ENCODE measurements around the gene PPIG.
"Not testable (repeated sequence)": the region's sequence is repeated elsewhere in the genome, so short reads cannot be mapped to it uniquely, and the experiment has no call there.

The PPIG gene

DNA sequence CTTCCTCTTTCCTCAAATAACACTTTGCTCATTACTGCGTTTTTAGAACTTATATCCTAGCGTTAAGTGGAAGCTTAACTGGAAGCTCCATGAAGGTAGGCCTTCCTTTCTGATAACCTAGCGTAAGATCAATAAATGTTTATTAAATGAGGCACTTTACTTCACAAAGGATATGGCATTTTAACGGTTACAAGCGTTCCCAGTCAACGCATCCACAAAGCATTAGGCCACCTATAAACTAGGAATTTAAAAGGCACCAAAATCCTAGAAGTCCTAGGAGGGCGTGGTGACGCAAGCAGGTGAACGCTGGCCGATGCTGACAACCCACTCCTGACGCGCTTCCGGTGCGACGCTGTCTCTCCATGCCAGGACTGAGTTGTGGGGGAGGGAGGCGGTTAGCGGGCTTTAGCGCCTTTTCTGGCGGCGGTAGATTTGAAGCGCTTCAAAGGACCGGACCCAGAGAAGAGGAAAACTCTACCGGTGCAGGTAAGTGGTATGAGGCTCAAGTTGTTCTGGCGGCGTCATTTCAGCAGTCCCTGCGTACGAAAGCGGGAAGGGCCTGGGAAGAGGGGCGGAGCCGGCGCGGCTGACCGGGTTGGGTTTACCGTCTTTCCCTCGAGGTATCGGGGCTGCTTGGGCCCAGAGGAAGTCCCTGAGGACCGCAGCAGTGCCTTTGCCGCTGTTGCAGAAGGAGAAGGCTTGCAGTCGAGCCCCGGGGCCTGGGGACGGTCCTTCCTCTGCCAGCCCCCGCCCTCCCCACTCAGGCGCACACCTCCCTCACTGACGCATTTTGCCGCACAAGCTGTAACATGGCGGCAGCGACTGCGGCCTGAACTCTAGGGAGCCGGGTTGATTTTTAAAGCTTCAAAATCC lies at the start of gene PPIG:
Gene PPIG (plus strand): TSS at position 347 of the 873 bp plus-strand sequence. CDS start 19,691 bp downstream, outside the sequence.
- DNase-seq, result peak; percentile 91

DNA sequence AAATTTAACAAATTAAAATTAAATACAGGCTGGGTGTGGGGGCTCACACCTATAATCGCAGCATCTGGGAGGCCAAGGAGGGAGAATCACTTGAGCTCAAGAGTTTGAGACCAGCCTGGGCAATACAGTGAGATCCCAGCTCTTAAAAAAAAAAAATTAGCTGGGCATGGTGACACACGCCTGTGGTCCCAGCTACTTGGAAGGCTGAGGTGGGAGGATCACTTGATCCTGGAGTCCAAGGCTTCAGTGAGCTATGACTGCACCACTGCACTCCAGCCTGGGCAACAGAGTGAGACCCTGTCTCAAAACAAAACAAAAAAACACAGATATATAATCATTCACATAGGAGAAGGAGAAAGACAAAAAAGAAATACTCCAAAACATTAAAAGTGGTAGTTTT lies 44.7 kb upstream of the PPIG start:
- not testable (repeated sequence) for DNase-seq

DNA sequence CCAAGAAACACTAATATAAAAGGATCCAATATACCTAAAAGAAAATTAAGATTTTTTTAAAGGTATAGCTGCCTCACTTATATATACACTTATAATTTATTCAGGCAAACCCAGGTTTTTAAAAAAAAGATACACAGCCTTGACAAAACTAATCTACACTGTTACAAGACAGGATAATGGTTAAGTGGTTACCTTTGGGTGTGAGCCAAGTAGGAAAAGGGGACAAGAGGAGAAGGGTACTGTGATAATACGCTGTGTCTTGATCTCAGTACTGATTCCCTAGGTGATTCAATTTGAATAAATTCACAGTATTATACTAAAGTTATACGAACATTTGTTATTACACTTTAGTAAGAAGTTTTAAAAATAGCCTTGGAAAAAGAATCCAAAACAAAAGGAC lies 44.0 kb upstream of the PPIG start:
- no peak for DNase-seq

DNA sequence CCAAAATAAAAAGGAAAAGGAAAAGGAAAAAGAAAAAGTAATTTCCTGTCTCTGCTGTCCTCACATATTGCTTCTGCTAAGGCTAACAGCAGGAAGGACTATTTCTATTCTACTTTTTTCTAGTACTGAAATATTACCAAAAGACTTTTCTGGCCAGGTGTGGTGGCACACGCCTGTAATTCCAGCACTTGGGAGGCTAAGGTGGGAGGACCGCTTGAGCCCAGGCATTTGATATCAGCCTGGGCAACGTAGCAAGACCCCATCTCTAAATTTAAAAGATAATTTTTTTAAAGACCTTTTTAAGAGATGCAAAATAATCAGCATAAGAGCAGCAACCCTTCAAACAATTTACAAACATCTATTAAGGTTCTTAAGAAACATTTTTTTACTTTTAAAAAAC lies 41.7 kb upstream of the PPIG start:
- no peak for DNase-seq

DNA sequence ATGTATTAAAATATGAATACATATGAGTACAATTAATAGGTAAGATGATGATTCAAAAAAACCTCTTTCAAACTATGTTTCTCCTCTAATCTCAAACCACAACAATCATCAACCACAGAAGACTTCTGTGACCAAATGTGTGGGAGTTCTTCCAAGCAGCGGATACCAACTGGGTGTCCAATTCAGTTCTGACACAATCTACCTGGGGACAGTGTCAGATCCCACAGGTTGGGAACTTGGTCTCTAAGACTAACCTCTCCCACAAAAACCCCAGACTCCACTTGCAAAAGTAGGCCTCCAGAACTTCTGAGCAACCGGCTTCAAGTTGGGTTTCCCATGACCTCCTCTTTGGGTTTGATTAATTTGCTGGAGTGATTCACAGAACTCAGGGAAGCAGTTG lies 37.4 kb upstream of the PPIG start:
- no peak for DNase-seq

DNA sequence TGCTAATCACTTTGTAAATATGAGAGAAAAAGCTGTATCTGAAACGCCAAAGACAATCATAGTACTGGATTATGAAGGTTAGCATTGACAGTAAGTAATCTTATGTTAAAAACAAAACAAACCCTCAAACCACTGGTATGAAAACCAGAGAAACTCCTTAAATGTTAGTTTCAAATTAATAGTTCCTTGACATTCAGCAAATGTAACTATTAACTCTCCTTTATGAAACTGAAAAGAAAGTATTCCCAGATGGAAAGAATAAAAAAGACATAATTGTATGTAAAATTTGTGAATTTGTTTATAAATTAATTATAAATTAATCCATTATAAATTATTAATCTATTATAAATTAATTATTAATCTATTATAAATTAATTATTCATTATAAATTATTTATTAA lies 22.8 kb upstream of the PPIG start:
- DNase-seq, result peak; percentile 1

DNA sequence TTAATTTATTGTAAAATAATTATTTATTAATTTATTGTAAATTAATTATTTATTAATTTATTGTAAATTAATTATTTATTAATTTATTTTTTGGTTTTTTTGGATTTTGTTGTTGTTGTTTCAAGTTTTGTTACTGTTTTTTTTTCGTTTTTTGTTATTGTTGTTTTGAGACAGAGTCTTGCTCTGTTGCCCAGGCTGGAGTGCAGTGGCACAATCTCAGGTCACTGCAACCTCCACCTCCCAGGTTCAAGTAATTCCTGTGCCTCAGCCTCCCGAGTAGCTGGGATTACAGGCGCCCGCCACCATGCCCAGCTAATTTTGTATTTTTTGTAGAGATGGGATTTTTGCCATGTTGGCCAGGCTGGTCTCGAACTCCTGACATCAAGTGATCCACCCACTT lies 22.1 kb upstream of the PPIG start:
- not testable (repeated sequence) for DNase-seq

DNA sequence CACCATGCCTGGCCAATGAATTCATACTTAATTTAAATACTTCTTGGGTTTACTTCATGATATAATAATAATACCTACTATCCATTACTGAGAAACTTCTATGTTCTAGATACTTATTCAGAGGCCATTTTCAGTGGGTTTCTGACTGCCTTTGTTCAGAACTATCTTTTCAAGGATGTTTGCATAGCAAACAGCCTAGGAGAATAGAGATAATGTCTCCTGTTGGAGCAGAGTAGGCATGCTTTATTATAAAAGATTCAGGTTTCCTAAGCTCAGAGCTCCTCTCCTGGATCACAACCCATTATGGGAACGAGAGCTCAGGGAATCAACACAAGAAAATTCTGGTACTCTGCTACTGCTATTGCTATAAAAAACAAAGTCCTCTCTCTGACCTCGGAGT lies 21.6 kb upstream of the PPIG start:
- peak; percentile 20 for DNase-seq

DNA sequence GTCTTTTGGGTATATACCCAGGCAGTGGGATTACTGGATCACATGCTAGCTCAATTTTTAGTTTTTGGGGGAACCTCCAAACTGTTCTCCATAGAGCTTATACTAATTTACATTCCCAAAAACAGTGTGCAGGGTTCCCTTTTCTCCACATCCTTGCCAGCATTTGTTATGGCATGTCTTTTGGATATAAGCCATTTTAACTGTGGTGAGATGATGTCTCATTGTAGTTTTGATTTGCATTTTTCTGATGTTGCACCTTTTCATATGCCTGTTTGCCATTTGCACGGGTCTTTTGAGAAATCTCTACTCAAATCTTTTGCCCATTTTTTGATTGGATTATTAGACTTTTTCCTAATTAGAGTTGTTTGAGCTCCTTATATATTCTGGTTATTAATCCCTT lies 18.5 kb upstream of the PPIG start:
- DNase-seq, result no peak

DNA sequence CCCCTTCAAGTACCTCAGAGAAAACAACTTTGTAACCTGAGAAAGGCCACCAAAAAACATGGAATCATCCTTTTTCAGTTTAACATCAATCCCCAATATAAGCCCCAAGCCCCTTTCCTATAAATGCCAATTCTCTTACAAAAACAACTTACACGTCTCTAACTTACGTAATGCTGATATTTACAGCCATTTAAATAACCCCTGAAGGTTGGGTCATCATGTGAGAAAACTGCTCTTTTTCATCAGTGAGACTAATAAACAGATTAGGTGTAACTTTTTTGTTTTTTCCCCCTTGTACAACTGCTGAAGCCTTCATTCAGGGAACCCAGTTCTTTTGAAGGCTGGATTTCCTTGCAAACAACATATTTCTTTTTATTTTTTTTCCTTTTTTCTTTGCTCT lies 14.2 kb upstream of the PPIG start:
- DNase-seq, result no peak

DNA sequence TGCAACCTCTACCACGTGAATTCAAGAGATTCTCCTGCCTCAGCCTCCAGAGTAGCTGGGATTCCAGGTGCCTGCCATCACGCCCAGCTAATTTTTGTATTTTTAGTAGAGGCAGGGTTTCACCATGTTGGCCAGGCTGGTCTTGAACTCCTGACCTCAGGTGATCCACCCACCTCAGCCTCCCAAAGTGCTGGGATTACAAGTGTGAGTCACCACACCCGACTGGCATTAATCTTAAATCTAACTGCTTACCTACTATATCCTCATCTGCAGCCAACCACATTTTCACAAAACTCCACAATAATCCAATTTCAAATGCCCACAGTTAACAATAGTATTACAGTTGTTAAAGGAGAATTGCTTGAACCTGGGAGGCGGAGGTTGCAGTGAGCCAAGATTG lies 13.4 kb upstream of the PPIG start:
- DNase-seq, result not testable (repeated sequence)

DNA sequence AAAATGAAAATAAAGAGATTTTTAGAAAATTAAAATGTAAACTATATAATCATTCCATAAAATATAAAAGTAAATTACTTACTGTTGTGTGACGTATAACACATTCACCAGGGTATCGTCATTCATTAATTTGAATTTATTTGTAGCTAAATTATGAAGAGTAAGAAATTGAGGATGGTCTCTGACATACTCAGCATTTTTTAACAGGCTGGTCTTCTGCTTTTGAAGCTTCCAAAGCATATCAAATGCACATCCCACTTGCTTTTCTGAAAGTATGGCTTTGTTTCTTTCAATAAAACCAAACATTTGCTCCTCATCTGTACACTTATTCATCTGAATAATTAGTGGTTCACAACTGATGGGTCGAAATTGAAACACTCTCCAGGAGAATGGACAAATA lies 12.6 kb upstream of the PPIG start:
- DNase-seq, result peak; percentile 17

DNA sequence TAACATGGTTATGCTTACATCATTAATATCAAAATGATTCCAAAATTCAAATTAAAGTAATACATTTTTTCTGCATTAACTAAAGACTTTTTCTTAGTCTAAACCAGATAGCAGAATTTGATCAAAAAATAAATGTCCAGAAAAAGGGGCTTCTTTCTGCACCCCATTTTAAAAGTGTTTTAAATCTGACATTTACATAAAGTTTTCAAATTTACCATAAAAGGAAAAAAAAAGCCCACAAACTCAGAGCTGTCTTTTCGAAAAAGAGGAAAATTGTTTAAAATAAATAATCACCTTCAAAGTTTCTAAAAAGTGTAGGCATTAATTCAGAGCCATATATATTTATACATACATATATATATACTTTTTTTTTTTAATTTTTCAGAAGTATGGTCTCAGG lies 12.0 kb upstream of the PPIG start:
- no peak for DNase-seq

DNA sequence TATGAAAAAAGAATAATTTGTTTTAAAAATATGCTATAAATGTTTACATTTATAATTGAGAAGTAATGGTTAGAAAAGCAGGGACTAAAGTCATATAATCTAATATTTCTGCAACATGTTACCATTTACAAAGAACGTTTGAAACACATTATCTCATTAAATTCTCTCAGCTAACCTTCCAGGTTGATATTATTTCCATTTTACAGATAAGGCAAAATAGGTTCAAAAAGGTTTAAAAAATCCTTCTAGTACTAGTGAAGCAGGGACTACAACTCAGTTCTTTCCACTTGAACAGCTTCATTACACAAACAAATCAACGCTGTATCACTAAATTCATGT lies 11.4 kb upstream of the PPIG start:
- no peak for DNase-seq

DNA sequence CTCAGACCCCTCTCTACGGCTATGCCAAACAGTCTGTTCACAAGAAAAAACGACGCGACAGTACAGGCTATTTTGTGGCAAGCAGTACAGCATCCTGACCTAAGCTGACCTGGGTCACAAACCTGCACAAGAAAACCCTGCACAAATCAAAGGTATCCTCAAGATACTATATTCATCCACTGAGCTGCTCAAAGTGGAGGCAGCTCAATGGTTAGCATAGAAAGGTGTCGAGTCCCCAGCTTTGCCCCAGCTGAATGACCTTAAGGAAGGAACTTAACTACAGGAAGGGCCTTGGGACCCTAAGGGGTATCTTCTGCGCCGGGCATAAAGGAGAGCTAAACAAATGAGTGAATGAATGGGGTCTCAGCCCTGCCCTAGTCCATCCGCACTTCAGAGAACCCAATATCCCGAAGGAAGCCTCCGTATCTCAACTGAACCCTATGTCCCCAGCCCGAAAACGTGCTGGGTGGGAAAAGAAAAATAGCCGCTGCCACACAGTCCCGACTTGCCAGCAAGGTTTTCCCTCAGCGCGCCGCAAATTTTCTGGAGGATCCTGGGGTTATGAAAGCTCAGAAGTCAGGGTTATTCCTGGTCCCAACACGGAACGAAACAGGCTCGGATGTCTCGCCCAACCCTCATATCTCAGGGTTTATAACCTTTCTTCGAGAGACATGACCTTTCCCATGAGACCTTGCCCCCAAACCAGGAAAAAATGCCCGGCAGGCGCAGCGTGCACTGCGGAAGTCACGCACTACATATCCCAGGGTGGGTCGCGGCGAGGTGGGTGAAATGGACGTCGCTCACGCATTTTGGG lies 10.8 kb upstream of the PPIG start, which contains the start of gene FASTKD1:
Gene FASTKD1 (minus strand): TSS at position 706 of the 814 bp plus-strand sequence. CDS start 1,836 bp downstream, outside the sequence.
- DNase-seq, result peak; percentile 94

DNA sequence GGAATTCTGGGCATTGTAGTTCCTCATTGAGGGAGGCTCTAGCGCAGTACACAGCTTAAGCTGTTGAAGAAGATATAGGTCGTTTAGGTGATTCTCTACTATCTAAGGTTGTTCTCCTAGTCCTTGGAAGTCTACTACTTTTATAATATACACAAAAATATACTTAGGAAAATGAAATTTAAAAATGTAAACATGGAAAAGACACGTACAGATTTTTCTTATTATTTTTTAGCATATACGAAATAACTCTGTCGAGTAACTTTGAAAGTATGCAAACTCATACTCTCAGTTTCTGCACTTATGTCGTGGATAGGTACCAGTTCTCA lies 10.2 kb upstream of the PPIG start:
- no peak for DNase-seq

DNA sequence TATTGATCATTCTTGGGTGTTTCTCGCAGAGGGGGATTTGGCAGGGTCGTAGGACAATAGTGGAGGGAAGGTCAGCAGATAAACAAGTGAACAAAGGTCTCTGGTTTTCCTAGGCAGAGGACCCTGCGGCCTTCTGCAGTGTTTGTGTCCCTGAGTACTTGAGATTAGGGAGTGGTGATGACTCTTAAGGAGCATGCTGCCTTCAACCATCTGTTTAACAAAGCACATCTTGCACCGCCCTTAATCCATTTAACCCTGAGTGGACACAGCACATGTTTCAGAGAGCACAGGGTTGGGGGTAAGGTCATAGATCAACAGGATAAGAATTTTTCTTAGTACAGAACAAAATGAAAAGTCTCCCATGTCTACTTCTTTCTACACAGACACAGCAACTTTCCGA lies 9.6 kb upstream of the PPIG start:
- DNase-seq, result not testable (repeated sequence)

DNA sequence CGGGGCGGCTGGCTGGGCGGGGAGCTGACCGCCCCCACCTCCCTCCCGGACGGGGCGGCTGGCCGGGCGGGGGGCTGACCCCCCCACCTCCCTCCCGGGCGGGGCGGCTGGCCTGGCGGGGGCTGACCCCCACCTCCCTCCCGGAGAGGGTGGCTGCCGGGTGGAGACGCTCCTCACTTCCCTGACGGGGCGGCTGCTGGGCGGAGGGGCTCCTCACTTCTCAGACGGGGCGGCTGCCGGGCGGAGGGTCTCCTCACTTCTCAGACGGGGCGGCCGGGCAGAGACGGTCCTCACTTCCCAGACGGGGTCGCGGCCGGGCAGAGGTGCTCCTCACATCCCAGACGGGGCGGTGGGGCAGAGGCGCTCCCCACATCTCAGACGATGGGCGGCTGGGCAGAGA lies 8.9 kb upstream of the PPIG start:
- DNase-seq, result not testable (repeated sequence)

DNA sequence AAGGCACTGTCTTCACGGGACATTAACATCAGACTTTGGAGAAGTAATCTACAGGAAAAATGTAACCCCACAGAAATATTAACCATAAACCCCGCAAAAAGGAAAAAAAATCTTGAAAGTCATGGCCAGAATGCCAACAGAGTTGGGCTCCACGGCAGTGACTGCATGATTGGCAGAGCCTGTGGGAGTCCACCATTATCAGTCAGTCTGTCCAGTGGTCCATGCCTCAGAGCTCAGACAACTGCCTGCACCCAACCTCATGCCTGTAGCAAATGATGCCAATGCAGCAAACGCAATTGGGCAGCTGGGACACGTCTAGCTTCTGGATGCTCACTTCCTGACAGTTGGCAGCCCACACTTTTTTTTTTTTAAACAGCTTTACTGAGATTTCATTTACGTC lies 5.1 kb upstream of the PPIG start:
- no peak for DNase-seq

DNA sequence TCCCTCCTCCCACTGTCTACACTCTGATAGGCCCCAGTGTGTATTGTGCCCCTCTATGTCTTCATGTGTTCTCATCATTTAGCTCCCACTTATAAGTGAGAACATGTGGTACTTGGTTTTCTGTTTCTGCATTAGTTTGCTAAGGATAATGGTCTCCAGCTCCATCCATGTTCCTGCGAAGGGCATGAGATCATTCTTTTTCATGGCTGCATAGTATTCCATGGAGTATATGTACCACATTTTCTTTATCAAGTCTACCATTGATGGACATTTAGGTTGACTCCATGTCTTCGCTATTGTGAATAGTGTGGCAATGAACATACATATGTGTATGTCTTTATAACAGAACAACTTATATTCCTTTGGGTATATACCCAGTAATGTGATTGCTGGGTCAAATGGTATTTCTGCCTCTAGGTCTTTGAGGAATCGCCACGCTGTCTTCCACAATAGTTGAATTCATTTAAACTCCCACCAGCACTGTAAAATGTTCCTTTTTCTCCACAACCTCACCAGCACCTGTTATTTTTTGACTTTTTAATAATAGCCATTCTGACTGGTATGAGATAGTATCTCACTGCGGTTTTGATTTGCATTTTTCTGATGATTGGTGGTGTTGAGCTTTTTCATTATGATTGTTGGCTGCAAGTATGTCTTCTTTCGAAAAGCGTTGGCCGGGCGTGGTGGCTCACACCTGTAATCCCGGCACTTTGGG lies 1.4 kb upstream of the PPIG start:
- not testable (repeated sequence) for DNase-seq

DNA sequence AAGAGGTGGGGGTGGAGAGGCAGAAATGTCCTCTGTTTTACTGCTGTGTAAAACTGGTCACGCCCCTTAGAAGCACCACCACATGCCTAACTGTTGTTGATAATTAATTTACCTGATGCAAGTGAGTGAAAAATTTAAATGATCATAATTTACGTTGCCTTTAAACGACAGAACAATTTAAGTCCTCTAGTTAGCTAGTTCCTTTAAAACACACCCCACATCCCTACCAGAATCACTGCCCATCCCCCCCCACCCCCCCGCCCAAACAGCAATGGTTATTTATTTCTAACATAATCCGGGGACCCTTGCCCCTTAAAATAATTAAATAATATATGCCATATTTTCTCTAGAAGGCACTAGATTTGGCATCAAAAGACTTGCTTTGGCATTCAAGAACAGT lies 633 bp upstream of the PPIG start:
- DNase-seq, result no peak

DNA sequence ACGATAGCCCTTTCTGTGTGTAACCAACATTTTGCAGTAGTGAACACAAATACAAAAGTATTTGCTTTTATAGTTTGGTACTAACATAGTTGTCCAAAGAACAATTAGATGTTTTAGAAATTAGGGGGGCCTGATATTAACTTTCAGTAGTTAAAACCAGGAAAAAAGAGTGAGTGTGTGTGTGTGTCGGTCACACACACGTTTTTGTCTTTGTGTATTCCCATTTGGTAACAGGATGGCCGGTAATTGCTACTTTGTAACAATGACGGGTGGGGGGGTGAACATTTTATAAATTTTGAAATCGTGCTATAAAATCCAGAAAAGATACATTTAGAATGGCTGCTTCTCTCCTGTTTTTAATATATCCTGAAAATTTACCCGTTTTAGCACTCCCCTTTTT lies 1.5 kb downstream of the PPIG start:
- peak; percentile 18 for DNase-seq

DNA sequence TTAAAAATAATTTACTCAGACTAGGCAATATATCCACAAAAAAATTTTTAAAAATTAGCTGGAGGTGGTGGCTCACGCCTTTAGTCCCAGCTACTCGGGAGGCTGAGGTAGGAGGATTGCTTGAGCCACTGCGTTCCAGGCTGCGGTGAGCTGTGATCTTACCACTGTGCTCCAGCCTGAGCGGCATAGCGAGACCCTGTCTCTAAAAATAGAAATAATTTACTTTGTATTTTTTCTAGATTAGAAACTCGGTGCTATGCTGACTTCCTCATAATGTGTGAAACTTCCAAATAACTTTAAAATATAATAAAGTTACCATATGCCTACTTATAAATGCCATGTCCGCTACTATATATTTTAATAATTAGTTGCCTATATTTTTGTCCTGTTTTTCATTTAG lies 6.7 kb downstream of the PPIG start:
- no peak for DNase-seq

DNA sequence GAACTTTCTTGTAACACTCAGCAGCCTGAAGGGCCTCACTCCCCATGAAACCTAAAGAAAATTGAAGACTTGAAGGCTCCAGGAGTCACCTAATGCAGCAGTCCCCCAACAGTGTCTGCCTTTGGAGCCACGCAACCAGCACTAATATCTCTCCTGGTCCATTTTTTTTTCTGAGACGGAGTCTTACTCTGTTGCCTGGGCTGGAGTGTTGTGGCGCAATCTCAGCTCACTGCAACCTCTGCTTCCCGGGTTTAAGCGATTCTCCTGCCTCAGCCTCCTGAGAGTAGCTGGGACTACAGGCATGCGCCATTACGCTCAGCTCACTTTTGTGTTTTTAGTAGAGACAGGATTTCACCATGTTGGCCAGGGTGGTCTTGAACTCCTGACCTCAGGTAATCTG lies 12.4 kb downstream of the PPIG start:
- DNase-seq, result not testable (repeated sequence)
